Lower leg skin (tissue), 3 donors: ENCODE measurements around the gene GABRG2.

Source experiments
- CTCF ChIP-seq, 3 donors: fragments of 450-650 bp; IDR thresholded peaks; one replicate each; pipeline ENCODE4 v1.5.1; 2016; ENCODE audit warnings: antibody characterized with exemption in 3 of 3, mild to moderate bottlenecking in 3 of 3, moderate library complexity in 2 of 3
- POLR2A ChIP-seq, 2 donors: fragments of 450-650 bp; IDR thresholded peaks; one replicate each; pipeline ENCODE4 v1.6.1; 2016 to 2017; ENCODE audit warnings: antibody characterized with exemption in 2 of 2, mild to moderate bottlenecking in 1 of 2, moderate library complexity in 1 of 2

- TF ChIP-seq CTCF (IDR thresholded peaks at IDR 0.05) (no peak), POLR2A (IDR thresholded peaks at IDR 0.05) (no peak)
These were observed 92.8 kb downstream of the GABRG2 start for GRCh38 chr5:162160401-162160800.
